ENCODE data around the gene MDH1. TPM values are rescaled to one million over a fixed set of nuclear protein-coding genes. Genes with fewer than 3 reads are reported as not detected.

Gene MDH1
- polyA plus RNA-seq, 2 of the 4 experiments (the other 2 are of a cell fraction), result 220 to 425 TPM

GRCh38 chr2:63598981-63599380 lies 10.2 kb downstream of the MDH1 start:
- Histone ChIP-seq H3K27ac (no peak overlapping the region), H3K9me3 (no peaks in the 10 kb centered on the region), H3K4me3 (no peak overlapping the region), H3K4me1 (no peaks in the 10 kb centered on the region), H3K4me2 (no peak overlapping the region)
- ChIA-PET POLR2A (interaction anchor here (1.2 to 1.6 kb wide), 2 partner anchors 10 kb away, joined by 8 to 11 read pairs; partner anchors contain the start of genes MDH1 and WDPCP), CTCF (interaction anchor here (0.6 to 1.3 kb wide), 2 partner anchors 262 to 290 kb away, joined by 3 read pairs; no protein-coding TSS in a partner anchor)
- TF ChIP-seq MYC (IDR thresholded peaks at IDR 0.05; ENCODE audit: borderline replicate concordance, low read length), result no peak
- no peak for TF ChIP-seq HEYL (CRISPR knock-in tag; IDR thresholded peaks at IDR 0.05)
- no peak for TF ChIP-seq CHD4 (IDR thresholded peaks at IDR 0.05; ENCODE audit: borderline replicate concordance)
- no peak for TF ChIP-seq POLR2A (IDR thresholded peaks at IDR 0.05; ENCODE audit: low read length)
- no peak for TF ChIP-seq RFX5 (IDR thresholded peaks at IDR 0.05)
- no peak for TF ChIP-seq CHD2 (IDR thresholded peaks at IDR 0.05; ENCODE audit: low read length, partially characterized antibody)
- TF ChIP-seq BHLHE40 (IDR thresholded peaks at IDR 0.05; ENCODE audit: low read depth, low read length), result no peak
- no peak for FAIRE-seq
- 94% methylated on average over 2 of the region's 2 CpGs for WGBS (ENCODE audit: missing lambda C conversion rate)
- no peak for DNase-seq (ENCODE audit: low read depth in 1 of 2, low spot score in 1 of 2)
- no peak for ATAC-seq

- 88% methylated on average over 1 of the region's 1 CpG for WGBS (ENCODE audit: missing lambda C conversion rate)
- CTCF ChIA-PET, result interaction anchor here (1.1 to 1.6 kb wide), 2 partner anchors 11 to 257 kb away, joined by 3 to 5 read pairs; no protein-coding TSS in a partner anchor
- POLR2A ChIA-PET, result interaction anchor here (1.0 kb wide), 1 partner anchor 12 kb away, joined by 3 read pairs; the partner anchor contains the start of gene MDH1
Measured at GRCh38 chr2:63600881-63601460, 12.2 kb downstream of the MDH1 start.

More at GRCh38 chr2:63600881-63601460, 12.2 kb downstream of the MDH1 start:
- Histone ChIP-seq H3K9me3 (no peaks in the 10 kb centered on the region), H3K27ac (no peak overlapping the region), H3K4me2 (no peak overlapping the region), H3K4me3 (no peak overlapping the region), H3K4me1 (no peaks in the 10 kb centered on the region)
- ATAC-seq (no peak), DNase-seq (ENCODE audit: low read depth in 1 of 2, low spot score in 1 of 2) (no peak), FAIRE-seq (no peak)
- TF ChIP-seq PHF8 (IDR thresholded peaks at IDR 0.05; ENCODE audit: borderline replicate concordance, low read depth), result no peak
- TF ChIP-seq BHLHE40 (IDR thresholded peaks at IDR 0.05; ENCODE audit: low read depth, low read length), result no peak
- TF ChIP-seq ZC3H11A (IDR thresholded peaks at IDR 0.05), result no peak
- TF ChIP-seq, protein P1, sequence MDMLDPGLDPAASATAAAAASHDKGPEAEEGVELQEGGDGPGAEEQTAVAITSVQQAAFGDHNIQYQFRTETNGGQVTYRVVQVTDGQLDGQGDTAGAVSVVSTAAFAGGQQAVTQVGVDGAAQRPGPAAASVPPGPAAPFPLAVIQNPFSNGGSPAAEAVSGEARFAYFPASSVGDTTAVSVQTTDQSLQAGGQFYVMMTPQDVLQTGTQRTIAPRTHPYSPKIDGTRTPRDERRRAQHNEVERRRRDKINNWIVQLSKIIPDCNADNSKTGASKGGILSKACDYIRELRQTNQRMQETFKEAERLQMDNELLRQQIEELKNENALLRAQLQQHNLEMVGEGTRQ (IDR thresholded peaks at IDR 0.05), result no peak
- no peak for TF ChIP-seq BCL3 (IDR thresholded peaks at IDR 0.05)
- no peak for TF ChIP-seq SREBF2 (IDR thresholded peaks at IDR 0.05)
- TF ChIP-seq ZNF302 (CRISPR knock-in tag; IDR thresholded peaks at IDR 0.05), result no peak
- no peak for TF ChIP-seq HOXA7 (CRISPR knock-in tag; IDR thresholded peaks at IDR 0.05)
- no peak for TF ChIP-seq EHF (CRISPR knock-in tag; IDR thresholded peaks at IDR 0.05)
- no peak for TF ChIP-seq PBX3 (IDR thresholded peaks at IDR 0.05)
- no peak for TF ChIP-seq CHD2 (IDR thresholded peaks at IDR 0.05; ENCODE audit: low read length, partially characterized antibody)
- TF ChIP-seq, protein P2, sequence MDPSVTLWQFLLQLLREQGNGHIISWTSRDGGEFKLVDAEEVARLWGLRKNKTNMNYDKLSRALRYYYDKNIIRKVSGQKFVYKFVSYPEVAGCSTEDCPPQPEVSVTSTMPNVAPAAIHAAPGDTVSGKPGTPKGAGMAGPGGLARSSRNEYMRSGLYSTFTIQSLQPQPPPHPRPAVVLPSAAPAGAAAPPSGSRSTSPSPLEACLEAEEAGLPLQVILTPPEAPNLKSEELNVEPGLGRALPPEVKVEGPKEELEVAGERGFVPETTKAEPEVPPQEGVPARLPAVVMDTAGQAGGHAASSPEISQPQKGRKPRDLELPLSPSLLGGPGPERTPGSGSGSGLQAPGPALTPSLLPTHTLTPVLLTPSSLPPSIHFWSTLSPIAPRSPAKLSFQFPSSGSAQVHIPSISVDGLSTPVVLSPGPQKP (IDR thresholded peaks at IDR 0.05; ENCODE audit: low read depth, low read length), result no peak
- TF ChIP-seq CHD4 (IDR thresholded peaks at IDR 0.05; ENCODE audit: borderline replicate concordance), result no peak
- TF ChIP-seq HDAC2 (IDR thresholded peaks at IDR 0.05), result no peak
- no peak for TF ChIP-seq NPAS2 (CRISPR knock-in tag; IDR thresholded peaks at IDR 0.05; ENCODE audit: borderline replicate concordance)
- TF ChIP-seq, protein P3, sequence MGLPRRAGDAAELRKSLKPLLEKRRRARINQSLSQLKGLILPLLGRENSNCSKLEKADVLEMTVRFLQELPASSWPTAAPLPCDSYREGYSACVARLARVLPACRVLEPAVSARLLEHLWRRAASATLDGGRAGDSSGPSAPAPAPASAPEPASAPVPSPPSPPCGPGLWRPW (IDR thresholded peaks at IDR 0.05), result no peak
- TF ChIP-seq, protein P4, sequence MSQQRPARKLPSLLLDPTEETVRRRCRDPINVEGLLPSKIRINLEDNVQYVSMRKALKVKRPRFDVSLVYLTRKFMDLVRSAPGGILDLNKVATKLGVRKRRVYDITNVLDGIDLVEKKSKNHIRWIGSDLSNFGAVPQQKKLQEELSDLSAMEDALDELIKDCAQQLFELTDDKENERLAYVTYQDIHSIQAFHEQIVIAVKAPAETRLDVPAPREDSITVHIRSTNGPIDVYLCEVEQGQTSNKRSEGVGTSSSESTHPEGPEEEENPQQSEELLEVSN (IDR thresholded peaks at IDR 0.05; ENCODE audit: borderline replicate concordance, low read depth), result no peak
- TF ChIP-seq POLR2AphosphoS2 (conservative IDR thresholded peaks at IDR 0.05; ENCODE audit: low read length), result no peak
- TF ChIP-seq MYC (IDR thresholded peaks at IDR 0.05; ENCODE audit: borderline replicate concordance, low read length), result no peak
- no peak for TF ChIP-seq TP53 (CRISPR knock-in tag; IDR thresholded peaks at IDR 0.05)

All from A549 (cell line).